Natural killer cell treated with Interleukin-12 subunit alpha and Interleukin-12 subunit beta and Interleukin-15 and Interleukin-18, amount 100 ng/mL, for 72 hours (primary cell): ENCODE results near the gene GRIA1. TPM values are rescaled to one million over a fixed set of nuclear protein-coding genes. Genes with fewer than 3 reads are reported as not detected.
"Not testable (repeated sequence)": the region's sequence is repeated elsewhere in the genome, so short reads cannot be mapped to it uniquely, and the experiment has no call there.

Experiments used
- ATAC-seq, 2 donors: fragments of 150-1000 bp; cut with Tn5 transposase in 1 of 2; sonication (Bioruptor Pico), chemical (Tn5 transposase) in 1 of 2; 2 replicates each; pipeline ENCODE4 v1.10.0; 2021
- DNase-seq: peaks from one replicate; pipeline ENCODE4 v3.0.0; 2022; ENCODE audit warnings: low spot score
- H3K27ac Mint-ChIP-seq, 2 donors: 1 replicate in 1 of 2; 2 replicates in 1 of 2; pipeline ENCODE4 v1.8.0; 2022; ENCODE audit warnings: mixed read lengths in 2 of 2, mild to moderate bottlenecking in 1 of 2, moderate library complexity in 1 of 2
- H3K27me3 Mint-ChIP-seq, 2 donors: 1 replicate in 1 of 2; 2 replicates in 1 of 2; pipeline ENCODE4 v1.8.0; 2022; ENCODE audit warnings: mixed read lengths in 2 of 2
- H3K36me3 Mint-ChIP-seq: one replicate; pipeline ENCODE4 v1.8.0; 2022; ENCODE audit warnings: mixed read lengths
- H3K4me1 Mint-ChIP-seq, 2 donors: 1 replicate in 1 of 2; 2 replicates in 1 of 2; pipeline ENCODE4 v1.8.0; 2022; ENCODE audit warnings: low read depth in 2 of 2, mixed read lengths in 2 of 2, mild to moderate bottlenecking in 1 of 2
- H3K4me3 Mint-ChIP-seq: one replicate; pipeline ENCODE4 v1.8.0; 2022; ENCODE audit warnings: mixed read lengths
- H3K9me3 Mint-ChIP-seq: 2 replicates; pipeline ENCODE4 v1.8.0; 2022; ENCODE audit warnings: mixed read lengths
- total RNA-seq, 2 donors: library from RNA; stranded (reverse); gene quantifications; one replicate each; pipeline ENCODE4 v1.2.3, GENCODE V29; 2022

GRIA1 gene
- total RNA-seq, 2 donors from 2014 or later, result not detected

DNA sequence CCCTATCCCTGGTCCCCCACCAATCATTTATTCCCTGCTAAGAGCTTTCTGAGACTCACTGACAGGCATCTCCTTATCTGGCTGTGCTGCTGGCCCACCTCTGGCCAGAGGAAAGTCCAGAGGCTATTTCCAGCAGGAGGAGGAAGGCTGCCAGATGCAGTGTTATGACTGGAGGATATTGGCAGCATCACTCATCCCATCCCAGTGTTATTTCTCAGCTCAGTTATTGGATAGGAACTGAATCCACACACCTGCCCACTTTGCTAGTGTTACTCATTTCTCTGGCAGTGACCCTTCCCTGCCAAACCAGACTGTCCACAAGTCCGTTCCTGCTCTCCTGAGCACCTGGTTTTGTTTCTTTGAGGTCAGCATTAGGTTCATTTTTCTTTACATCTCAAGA lies 228.2 kb downstream of the GRIA1 start:
- no peak overlapping the region for H3K4me3 Mint-ChIP-seq
- ATAC-seq (no peak), DNase-seq (no peak)
- no peaks in the 10 kb centered on the region for H3K4me1 Mint-ChIP-seq
- peaks cover 0 to 17% of the 10 kb centered on the region in 2 donors for H3K27me3 Mint-ChIP-seq
- peaks cover 4% of the 10 kb centered on the region for H3K36me3 Mint-ChIP-seq
- H3K9me3 Mint-ChIP-seq, result no peaks in the 10 kb centered on the region
- H3K27ac Mint-ChIP-seq, result no peak overlapping the region

DNA sequence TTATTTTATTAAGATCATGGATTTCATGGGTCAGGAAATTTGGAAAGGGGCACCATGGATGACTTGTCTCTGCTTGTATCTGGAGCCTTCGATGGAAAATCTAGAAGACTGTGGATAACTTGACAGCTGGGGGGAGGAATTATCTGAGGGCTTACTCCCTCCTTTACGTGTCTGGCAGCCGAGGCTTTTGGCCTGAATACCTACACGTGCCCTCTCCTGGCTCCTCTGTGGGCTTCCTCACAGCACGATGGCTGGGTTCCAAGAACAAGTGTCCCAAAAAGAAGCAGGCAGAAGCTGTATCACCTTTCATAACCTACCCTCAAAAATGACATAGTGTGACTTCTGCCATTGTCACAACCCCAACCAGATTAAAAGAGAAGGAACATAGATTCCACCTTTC lies 228.9 kb downstream of the GRIA1 start:
- H3K36me3 Mint-ChIP-seq, result peaks cover 4% of the 10 kb centered on the region
- DNase-seq, result no peak
- no peak for ATAC-seq
- no peaks in the 10 kb centered on the region for H3K4me1 Mint-ChIP-seq
- no peaks in the 10 kb centered on the region for H3K9me3 Mint-ChIP-seq
- no peak overlapping the region for H3K4me3 Mint-ChIP-seq
- peaks cover 0 to 17% of the 10 kb centered on the region in 2 donors for H3K27me3 Mint-ChIP-seq
- no peak overlapping the region for H3K27ac Mint-ChIP-seq

DNA sequence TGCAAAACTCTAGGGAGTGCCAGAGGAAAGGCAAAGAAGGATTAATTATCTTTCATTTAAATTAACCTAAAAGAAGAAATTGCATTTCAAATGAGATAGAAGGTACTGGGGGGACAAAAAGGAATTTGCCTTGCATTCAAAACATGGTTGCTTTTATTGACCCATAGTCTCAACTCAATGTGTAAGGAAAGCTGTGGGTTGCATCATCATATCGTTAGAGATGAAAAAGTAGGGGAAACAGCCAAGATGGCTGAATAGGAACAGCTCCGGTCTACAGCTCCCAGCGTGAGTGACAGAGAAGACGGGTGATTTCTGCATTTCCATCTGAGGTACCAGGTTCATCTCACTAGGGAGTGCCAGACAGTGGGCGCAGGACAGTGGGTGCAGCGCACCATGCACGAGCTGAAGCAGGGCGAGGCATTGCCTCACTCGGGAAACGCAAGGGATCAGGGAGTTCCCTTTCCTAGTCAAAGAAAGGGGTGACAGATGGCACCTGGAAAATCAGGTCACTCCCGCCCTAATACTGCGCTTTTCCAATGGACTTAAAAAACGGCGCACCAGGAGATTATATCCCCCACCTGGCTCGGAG lies 232.6 kb downstream of the GRIA1 start:
- ATAC-seq, H3K4me3 Mint-ChIP-seq, H3K27me3 Mint-ChIP-seq, H3K9me3 Mint-ChIP-seq, H3K27ac Mint-ChIP-seq, H3K36me3 Mint-ChIP-seq, DNase-seq, H3K4me1 Mint-ChIP-seq: not testable (repeated sequence)

DNA sequence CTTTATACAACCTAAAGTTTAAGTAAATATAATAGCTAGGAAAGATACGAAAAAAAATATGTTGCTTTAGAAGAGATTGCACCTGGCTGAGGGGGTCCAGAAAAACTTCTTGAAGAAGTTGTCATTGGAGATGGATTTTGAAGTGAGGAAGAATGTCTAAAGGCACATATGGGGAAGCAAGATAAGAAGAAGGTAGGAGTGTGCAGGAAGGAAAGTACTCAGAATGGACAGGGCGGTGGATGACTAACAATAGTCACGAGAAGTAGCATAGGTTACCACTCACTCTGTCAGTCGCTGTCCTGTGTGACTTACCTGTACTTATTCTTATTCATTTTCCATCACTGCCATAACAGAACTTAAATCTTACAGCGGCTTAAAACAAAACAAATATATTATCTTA lies 251.6 kb downstream of the GRIA1 start:
- H3K27me3 Mint-ChIP-seq, result peaks cover 6 to 20% of the 10 kb centered on the region in 2 donors
- DNase-seq (no peak), ATAC-seq (no peak)
- no peaks in the 10 kb centered on the region for H3K4me1 Mint-ChIP-seq
- H3K4me3 Mint-ChIP-seq, result no peak overlapping the region
- H3K9me3 Mint-ChIP-seq, result peaks cover 3% of the 10 kb centered on the region
- no peaks in the 10 kb centered on the region for H3K36me3 Mint-ChIP-seq
- no peak overlapping the region for H3K27ac Mint-ChIP-seq

DNA sequence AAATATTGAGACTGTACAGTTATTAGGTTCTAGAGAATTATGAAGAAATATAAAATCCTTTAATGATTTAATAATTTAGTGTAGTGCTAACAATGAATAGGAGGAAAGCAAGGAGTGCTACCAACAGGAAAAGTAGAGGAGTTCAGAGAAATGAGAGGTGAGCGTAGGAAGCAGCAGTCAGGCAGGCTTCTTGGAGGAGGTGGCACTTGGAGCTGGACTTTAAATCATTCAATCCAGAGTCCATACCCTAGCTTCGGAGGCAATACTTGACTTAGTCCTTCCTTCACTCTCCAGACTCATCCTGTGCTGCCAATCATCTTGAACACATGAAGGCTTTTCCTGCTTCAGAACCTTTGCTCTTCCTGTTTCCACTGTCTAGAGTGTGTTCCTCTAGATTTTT lies 254.3 kb downstream of the GRIA1 start:
- no peak overlapping the region for H3K27ac Mint-ChIP-seq
- H3K27me3 Mint-ChIP-seq, result peaks cover 9 to 30% of the 10 kb centered on the region in 2 donors
- no peaks in the 10 kb centered on the region for H3K4me1 Mint-ChIP-seq
- no peak overlapping the region for H3K4me3 Mint-ChIP-seq
- H3K36me3 Mint-ChIP-seq, result no peaks in the 10 kb centered on the region
- ATAC-seq (no peak), DNase-seq (no peak)
- peaks cover 7% of the 10 kb centered on the region for H3K9me3 Mint-ChIP-seq

DNA sequence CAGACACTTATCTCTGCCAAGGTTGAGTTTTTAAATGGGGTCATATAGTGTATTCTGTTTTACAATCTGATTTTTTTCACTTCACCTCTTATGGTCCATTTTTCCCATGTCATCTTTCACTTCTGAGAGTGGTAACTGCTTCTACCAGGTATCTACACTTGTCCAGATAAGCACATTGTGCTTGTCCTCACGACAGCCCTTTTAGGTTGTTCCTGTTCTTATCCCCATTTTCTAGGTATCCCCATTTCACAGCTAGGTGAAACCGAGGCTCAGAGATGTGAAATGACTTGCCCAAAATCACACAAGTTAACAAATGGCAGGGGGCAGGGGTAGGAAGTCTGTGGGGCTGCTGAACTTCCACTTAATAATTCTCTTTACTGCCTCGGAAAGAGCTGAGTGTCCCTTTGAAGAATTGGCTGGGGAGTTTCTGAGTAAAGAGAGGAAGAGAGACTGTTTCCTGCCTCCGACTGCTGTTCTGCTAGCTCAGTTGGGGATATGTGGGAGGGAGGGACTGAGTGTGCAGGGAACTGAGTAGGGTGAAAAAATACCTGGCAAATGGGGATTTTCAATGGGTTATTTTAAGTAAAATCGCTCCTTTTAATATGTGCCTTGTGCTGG lies 255.4 kb downstream of the GRIA1 start:
- DNase-seq (no peak), ATAC-seq (no peak)
- Mint-ChIP-seq H3K4me3 (no peak overlapping the region), H3K4me1 (no peaks in the 10 kb centered on the region), H3K9me3 (peaks cover 7% of the 10 kb centered on the region), H3K27me3 (peaks cover 9 to 30% of the 10 kb centered on the region in 2 donors), H3K27ac (no peak overlapping the region), H3K36me3 (no peaks in the 10 kb centered on the region)

DNA sequence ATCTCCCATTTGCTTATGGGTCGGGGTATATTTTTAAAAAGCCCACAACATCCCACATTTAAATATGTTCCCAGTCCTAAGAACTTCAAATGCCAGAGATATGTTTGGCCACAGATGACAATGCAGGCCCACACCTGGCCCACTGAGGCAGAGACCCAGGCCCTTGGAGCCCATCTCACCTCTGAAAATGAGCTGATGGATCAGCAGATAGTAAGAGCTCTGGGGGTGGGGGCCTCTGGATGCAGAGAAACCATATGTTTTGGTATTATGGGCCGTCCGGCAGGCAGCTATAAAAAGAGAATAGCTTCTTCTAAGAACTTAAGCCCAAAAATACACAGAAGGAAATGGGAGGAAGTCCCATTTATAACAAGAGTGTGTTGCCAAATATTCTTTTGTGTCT lies 256.0 kb downstream of the GRIA1 start:
- no peak for DNase-seq
- Mint-ChIP-seq H3K4me3 (no peak overlapping the region), H3K27me3 (peaks cover 9 to 27% of the 10 kb centered on the region in 2 donors), H3K9me3 (peaks cover 7% of the 10 kb centered on the region), H3K4me1 (no peaks in the 10 kb centered on the region), H3K27ac (no peak overlapping the region), H3K36me3 (no peaks in the 10 kb centered on the region)
- ATAC-seq, result no peak

DNA sequence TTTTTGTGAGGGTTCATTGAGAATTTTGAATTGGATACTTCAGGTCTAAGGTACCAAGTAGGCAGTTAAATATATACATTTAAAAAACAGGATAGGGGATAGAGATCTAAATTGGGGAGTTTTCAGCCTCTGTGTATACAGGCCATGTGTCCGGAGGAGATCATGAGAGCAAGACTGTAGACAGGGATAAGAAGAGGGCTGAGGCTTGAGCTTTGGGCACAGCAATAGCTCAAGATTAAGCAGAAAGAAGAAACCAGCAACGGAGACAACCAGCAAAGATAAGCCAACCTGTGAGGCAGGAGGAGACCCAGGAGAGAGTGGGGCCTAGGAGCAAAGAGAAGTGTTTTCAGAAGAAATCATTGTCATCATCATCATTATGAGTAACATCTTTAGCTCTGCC lies 258.4 kb downstream of the GRIA1 start:
- Mint-ChIP-seq H3K9me3 (peaks cover 4% of the 10 kb centered on the region), H3K4me1 (no peaks in the 10 kb centered on the region), H3K4me3 (no peak overlapping the region), H3K27me3 (peaks cover 6 to 30% of the 10 kb centered on the region in 2 donors), H3K36me3 (no peaks in the 10 kb centered on the region), H3K27ac (no peak overlapping the region)
- ATAC-seq, result no peak
- DNase-seq, result no peak

DNA sequence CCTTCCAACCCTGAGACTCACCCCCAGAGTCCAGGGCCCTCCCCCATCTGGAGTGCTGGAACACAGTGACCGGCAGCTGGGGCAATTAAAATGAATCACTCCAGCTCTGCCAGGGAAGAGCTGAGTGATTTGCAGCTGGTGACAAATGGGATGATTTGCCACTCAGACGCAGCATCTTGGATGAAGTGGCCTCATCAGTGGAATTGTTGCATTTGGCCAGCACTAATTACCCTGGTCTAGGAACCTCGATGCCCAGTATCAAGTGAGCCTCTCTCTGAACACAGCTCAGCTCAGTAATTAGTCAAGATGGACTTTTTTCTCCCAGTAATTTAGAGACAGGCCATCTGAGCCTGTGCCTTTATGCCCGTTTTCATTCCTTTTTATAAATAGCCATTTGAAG lies 259.5 kb downstream of the GRIA1 start:
- Mint-ChIP-seq H3K36me3 (no peaks in the 10 kb centered on the region), H3K9me3 (peaks cover 8% of the 10 kb centered on the region), H3K4me3 (no peak overlapping the region), H3K27me3 (peaks cover 6 to 30% of the 10 kb centered on the region in 2 donors), H3K4me1 (no peaks in the 10 kb centered on the region), H3K27ac (no peak overlapping the region)
- ATAC-seq (no peak), DNase-seq (no peak)

DNA sequence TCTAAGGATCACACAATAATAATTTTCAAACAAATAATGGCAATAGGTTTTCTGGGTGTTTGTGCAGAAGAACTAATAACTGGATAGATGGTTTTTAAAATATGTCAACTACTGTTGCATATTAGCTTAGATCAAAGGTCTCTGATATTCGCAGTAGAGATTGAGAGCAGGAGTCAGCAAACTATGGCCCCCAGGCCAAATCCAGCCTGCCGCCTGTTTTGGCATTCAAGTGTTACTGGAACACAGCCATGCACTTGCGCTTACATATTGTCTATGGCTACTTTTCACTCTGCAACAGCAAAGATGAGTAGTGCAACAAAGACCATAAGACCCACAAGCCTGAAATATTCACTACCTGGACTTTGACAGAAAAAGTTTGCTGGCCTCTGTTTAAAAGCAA lies 260.8 kb downstream of the GRIA1 start:
- no peak for ATAC-seq
- H3K9me3 Mint-ChIP-seq, result peaks cover 8% of the 10 kb centered on the region

DNA sequence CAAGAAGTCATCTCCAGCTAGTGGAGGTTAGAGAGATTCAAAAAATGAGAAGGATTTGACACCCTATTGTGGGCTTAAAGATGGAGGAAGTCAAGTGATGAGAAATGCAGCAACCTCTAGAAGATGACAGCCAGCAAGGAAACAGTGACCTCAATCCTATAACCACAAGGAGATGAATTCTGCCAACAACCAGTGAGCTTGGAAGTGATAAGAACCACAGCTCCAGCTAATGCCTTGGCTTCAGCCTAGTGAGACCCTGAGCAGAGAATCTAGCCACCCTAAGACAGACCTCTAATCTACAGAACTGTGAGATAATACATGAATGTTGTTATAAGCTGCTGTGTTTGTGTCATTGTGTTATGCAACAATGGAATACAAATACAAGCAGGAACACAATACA lies 262.4 kb downstream of the GRIA1 start:
- H3K27ac Mint-ChIP-seq, result no peak overlapping the region
- H3K4me3 Mint-ChIP-seq, result no peak overlapping the region
- ATAC-seq (no peak), DNase-seq (no peak)
- H3K36me3 Mint-ChIP-seq, result peaks cover 10% of the 10 kb centered on the region
- peaks cover 3 to 36% of the 10 kb centered on the region in 2 donors for H3K27me3 Mint-ChIP-seq
- H3K9me3 Mint-ChIP-seq, result peaks cover 15% of the 10 kb centered on the region
- no peaks in the 10 kb centered on the region for H3K4me1 Mint-ChIP-seq

More for the DNA sequence above, 260.8 kb downstream of the GRIA1 start:
- H3K27me3 Mint-ChIP-seq, result peaks cover 3 to 24% of the 10 kb centered on the region in 2 donors
- H3K4me3 Mint-ChIP-seq, result no peak overlapping the region
- no peak overlapping the region for H3K27ac Mint-ChIP-seq
- no peak for DNase-seq
- no peaks in the 10 kb centered on the region for H3K36me3 Mint-ChIP-seq
- no peaks in the 10 kb centered on the region for H3K4me1 Mint-ChIP-seq

DNA sequence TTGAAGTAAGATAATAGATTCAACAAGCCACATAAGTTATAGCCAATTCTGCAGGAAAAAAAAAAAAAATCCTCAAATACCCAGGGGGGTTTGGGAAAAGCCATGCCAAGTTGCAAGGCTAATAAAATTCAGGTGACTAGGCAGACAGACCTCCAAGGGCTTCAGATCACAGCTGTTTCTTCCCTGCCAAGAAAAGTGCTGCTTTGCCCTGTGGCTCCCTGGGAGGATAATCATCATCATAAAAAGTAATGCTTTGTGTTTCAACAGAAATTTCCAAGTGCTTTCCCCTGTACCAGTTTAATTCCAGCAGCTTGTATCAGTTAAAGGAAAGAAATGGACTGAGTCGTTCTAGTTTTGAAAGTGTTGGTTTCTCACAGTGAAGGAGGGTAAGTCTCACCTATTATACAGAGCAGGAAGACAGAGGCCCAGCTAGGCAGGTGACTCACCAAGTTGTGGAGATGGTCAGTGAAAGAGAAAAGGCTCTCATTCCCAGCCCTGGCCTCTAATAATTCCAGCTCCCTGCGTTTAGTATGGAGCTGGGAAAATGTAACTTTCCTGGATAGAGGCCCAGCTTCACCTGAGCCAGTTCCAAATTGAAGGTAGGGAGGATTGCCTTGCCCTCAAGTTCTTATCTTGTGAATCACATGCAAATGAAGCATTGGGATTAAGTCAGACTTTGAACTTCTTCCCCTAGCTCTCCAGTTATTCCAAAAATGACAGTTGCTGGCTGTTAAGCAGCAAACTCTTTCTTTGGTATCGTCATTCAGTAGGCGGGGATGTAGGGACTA lies 263.4 kb downstream of the GRIA1 start:
- H3K4me1 Mint-ChIP-seq, result no peaks in the 10 kb centered on the region
- DNase-seq, result no peak
- ATAC-seq, result no peak
- no peak overlapping the region for H3K27ac Mint-ChIP-seq
- H3K27me3 Mint-ChIP-seq, result peaks cover 0 to 30% of the 10 kb centered on the region in 2 donors
- H3K36me3 Mint-ChIP-seq, result peaks cover 10% of the 10 kb centered on the region
- no peak overlapping the region for H3K4me3 Mint-ChIP-seq
- peaks cover 12% of the 10 kb centered on the region for H3K9me3 Mint-ChIP-seq

DNA sequence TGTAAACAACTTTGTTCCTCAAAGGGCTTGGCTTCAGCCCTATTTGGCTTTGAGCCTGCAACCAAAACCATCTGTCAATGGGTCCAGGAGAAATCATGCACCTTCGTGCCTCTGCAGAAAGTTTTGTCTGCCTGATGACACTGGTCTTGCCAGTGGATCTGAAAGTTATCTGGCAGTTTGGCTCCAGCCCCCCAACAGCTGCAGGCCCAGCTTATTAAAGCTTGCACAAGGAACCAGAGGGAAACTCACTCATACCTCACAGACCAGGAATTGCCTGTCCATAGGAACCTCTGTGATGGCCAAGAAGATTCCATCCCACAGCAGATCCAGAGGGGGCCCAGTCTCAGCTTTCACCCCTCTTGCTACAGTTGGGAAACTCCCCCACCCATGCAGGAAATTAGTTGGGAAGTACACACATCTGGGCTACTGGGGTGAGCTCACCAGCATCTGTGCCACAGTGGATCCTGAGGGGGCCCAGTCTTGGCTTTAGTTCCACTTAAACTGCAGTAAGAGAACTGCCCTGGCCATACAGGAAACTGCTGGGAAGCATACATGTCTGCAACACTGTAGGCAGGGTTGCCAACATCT lies 265.5 kb downstream of the GRIA1 start:
- Mint-ChIP-seq H3K36me3 (peaks cover 10% of the 10 kb centered on the region), H3K9me3 (peaks cover 16% of the 10 kb centered on the region), H3K4me1 (no peaks in the 10 kb centered on the region), H3K4me3 (no peak overlapping the region), H3K27me3 (peaks cover 0 to 32% of the 10 kb centered on the region in 2 donors), H3K27ac (no peak overlapping the region)
- no peak for ATAC-seq
- no peak for DNase-seq

DNA sequence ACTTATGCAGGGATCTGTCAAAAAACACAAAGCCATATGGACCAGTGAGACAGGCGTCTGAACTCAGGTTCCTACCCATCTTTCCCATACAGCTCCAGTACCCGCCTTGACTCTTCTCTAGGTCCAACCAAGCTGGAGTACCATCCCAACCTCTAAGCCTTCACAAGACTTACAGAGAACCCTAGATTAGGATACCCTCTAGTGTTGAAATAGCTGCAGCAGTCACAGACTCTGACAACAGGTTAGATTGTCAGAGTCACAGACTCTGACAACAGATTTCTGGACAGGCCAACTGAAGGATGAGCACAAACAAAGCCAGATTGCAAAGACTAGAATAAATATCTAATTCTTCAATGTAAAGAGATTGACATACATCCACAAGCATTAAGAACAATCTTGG lies 266.1 kb downstream of the GRIA1 start:
- Mint-ChIP-seq H3K36me3 (peaks cover 10% of the 10 kb centered on the region), H3K9me3 (peaks cover 17% of the 10 kb centered on the region), H3K4me1 (no peaks in the 10 kb centered on the region), H3K27ac (no peak overlapping the region), H3K4me3 (no peak overlapping the region), H3K27me3 (peaks cover 0 to 32% of the 10 kb centered on the region in 2 donors)
- ATAC-seq (no peak), DNase-seq (no peak)
